ENCODE data around the gene WLS. TPM values are rescaled to one million over a fixed set of nuclear protein-coding genes. Genes with fewer than 3 reads are reported as not detected.

The WLS gene
- total RNA-seq, 1 donor from 2014 or later: 187 TPM

DNA sequence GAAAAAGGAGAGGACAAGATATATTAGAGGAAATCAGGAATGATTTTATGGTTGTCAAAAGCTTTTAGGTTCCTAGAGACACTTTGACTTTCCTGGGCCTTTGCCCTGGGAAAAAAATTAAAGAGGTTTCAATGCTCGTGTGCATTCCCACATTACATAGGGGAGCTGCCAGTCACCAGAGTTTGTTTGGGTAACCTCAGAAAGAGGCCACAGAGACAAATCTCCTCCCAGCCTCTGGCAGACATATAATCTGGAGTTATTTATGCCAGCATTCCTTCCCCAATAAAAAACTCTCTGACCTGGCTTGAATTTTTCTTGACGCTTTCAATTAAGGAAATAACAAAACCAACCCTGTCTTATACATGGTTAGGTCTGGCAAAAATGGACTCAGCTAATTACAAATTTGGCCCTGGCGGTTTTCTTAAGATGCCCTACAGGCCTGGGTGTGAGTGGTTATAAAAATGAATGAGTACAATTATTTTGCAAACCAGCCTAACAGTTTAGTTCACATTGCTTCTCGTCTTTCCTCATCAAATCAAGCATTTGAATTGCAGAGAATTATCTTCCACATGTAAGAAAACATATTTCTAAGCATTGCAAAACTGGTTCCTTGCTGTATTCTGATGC is 63.7 kb downstream of the WLS start:
- no peaks in the 10 kb centered on the region for H3K9me3 ChIP-seq (ENCODE audit: insufficient read depth, low read depth, low read length)
- H3K27me3 Mint-ChIP-seq (ENCODE audit: low read depth, unreplicated experiment): no peaks in the 10 kb centered on the region
- no peaks in the 10 kb centered on the region for H3K27me3 ChIP-seq (ENCODE audit: insufficient read depth, low read length)
- peaks cover 23% of the 10 kb centered on the region for H3K36me3 ChIP-seq (ENCODE audit: insufficient read depth, low read length)
- H3K36me3 Mint-ChIP-seq (ENCODE audit: low read depth, unreplicated experiment): peaks cover 17% of the 10 kb centered on the region
- peaks cover 25% of the 10 kb centered on the region for H3K4me1 ChIP-seq (ENCODE audit: insufficient read depth, low read length)
- peaks cover 5% of the 10 kb centered on the region for H3K9me3 Mint-ChIP-seq (ENCODE audit: unreplicated experiment)
- H4K20me1 ChIP-seq (ENCODE audit: insufficient read depth, low read length): peaks cover 18% of the 10 kb centered on the region
- H3K27ac ChIP-seq (ENCODE audit: low read depth, low read length): no peak overlapping the region
- peaks cover 63% of the 10 kb centered on the region for H3K79me2 ChIP-seq (ENCODE audit: insufficient read depth, low read length)
- no peak overlapping the region for H3K4me3 Mint-ChIP-seq (ENCODE audit: unreplicated experiment)
- FAIRE-seq (no peak), DNase-seq (ENCODE audit: low read depth) (peak; percentile 62)
- peaks cover 32% of the 10 kb centered on the region for H3K4me1 Mint-ChIP-seq (ENCODE audit: low read depth, unreplicated experiment)
- no peak overlapping the region for H3K4me2 ChIP-seq (ENCODE audit: low read length)
- no peak overlapping the region for H3K4me3 ChIP-seq (ENCODE audit: insufficient read depth, low read depth, low read length)
- H3K27ac Mint-ChIP-seq (ENCODE audit: unreplicated experiment): no peak overlapping the region
- TF ChIP-seq, protein P1, sequence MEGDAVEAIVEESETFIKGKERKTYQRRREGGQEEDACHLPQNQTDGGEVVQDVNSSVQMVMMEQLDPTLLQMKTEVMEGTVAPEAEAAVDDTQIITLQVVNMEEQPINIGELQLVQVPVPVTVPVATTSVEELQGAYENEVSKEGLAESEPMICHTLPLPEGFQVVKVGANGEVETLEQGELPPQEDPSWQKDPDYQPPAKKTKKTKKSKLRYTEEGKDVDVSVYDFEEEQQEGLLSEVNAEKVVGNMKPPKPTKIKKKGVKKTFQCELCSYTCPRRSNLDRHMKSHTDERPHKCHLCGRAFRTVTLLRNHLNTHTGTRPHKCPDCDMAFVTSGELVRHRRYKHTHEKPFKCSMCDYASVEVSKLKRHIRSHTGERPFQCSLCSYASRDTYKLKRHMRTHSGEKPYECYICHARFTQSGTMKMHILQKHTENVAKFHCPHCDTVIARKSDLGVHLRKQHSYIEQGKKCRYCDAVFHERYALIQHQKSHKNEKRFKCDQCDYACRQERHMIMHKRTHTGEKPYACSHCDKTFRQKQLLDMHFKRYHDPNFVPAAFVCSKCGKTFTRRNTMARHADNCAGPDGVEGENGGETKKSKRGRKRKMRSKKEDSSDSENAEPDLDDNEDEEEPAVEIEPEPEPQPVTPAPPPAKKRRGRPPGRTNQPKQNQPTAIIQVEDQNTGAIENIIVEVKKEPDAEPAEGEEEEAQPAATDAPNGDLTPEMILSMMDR (IDR thresholded peaks at IDR 0.05; ENCODE audit: insufficient read depth, low read depth, low read length): no peak
- TF ChIP-seq EZH2 (IDR thresholded peaks at IDR 0.05; ENCODE audit: insufficient read depth, low read length): no peak
- no peak overlapping the region for H3K9ac ChIP-seq (ENCODE audit: low read length)
- H2AFZ ChIP-seq (ENCODE audit: low read depth, low read length): no peak overlapping the region

DNA sequence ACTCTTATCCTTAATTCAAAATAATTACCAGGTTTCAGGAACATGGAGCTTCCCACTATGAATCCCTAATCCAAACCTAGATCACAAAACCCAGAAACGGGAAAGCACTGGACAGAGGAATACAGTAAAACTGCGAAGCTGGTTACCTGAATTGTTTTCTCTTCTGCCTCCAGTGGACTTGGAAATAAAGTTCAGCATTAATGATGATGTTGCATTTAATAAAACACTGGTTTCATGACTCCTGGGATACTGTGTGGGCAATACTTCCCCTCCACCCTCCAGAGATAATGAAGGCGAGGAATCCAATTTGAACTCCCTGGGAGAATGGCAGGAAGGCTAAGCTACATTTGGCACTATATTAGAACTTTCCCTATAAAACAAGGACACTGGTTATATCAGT is 65.1 kb downstream of the WLS start:
- no peak overlapping the region for H2AFZ ChIP-seq (ENCODE audit: low read depth, low read length)
- H3K27ac ChIP-seq (ENCODE audit: low read depth, low read length): no peak overlapping the region
- no peak overlapping the region for H3K4me2 ChIP-seq (ENCODE audit: low read length)
- FAIRE-seq: no peak
- peaks cover 19% of the 10 kb centered on the region for H3K4me1 Mint-ChIP-seq (ENCODE audit: low read depth, unreplicated experiment)
- peaks cover 23% of the 10 kb centered on the region for H4K20me1 ChIP-seq (ENCODE audit: insufficient read depth, low read length)
- peaks cover 5% of the 10 kb centered on the region for H3K9me3 Mint-ChIP-seq (ENCODE audit: unreplicated experiment)
- peaks cover 20% of the 10 kb centered on the region for H3K36me3 Mint-ChIP-seq (ENCODE audit: low read depth, unreplicated experiment)
- no peak overlapping the region for H3K27ac Mint-ChIP-seq (ENCODE audit: unreplicated experiment)
- no peak overlapping the region for H3K4me3 ChIP-seq (ENCODE audit: insufficient read depth, low read depth, low read length)
- no peaks in the 10 kb centered on the region for H3K9me3 ChIP-seq (ENCODE audit: insufficient read depth, low read depth, low read length)
- H3K79me2 ChIP-seq (ENCODE audit: insufficient read depth, low read length): peaks cover 63% of the 10 kb centered on the region
- DNase-seq (ENCODE audit: low read depth): no peak
- TF ChIP-seq EZH2 (IDR thresholded peaks at IDR 0.05; ENCODE audit: insufficient read depth, low read length): no peak
- TF ChIP-seq, protein P1 (IDR thresholded peaks at IDR 0.05; ENCODE audit: insufficient read depth, low read depth, low read length): no peak
- H3K27me3 Mint-ChIP-seq (ENCODE audit: low read depth, unreplicated experiment): no peaks in the 10 kb centered on the region
- no peak overlapping the region for H3K9ac ChIP-seq (ENCODE audit: low read length)
- H3K4me1 ChIP-seq (ENCODE audit: insufficient read depth, low read length): peaks cover 14% of the 10 kb centered on the region
- no peak overlapping the region for H3K4me3 Mint-ChIP-seq (ENCODE audit: unreplicated experiment)
- H3K36me3 ChIP-seq (ENCODE audit: insufficient read depth, low read length): peaks cover 25% of the 10 kb centered on the region
- no peaks in the 10 kb centered on the region for H3K27me3 ChIP-seq (ENCODE audit: insufficient read depth, low read length)

DNA sequence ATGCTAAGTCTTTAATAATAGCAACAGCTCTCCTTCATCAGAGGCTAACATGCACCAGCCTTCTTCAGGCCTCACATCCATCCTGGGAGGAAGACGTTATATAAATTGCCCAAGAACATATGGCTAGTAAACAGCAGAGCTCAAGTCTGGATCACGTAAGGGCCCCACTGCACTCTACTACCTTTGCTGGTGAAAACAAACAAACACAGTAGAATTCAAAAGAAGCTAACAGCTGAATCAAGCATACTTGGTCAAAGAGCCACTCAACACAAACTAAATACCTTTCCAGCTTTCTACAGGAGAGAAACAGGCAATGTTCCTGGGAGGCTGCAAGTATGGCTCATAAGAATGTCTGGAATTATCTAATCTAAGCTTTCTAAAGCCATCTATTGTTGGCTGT is 66.0 kb downstream of the WLS start:
- Mint-ChIP-seq H3K27me3 (ENCODE audit: low read depth, unreplicated experiment) (no peaks in the 10 kb centered on the region), H3K36me3 (ENCODE audit: low read depth, unreplicated experiment) (peaks cover 24% of the 10 kb centered on the region)

More for the DNA sequence above, 66.0 kb downstream of the WLS start:
- no peak for FAIRE-seq
- no peak overlapping the region for H3K4me3 ChIP-seq (ENCODE audit: insufficient read depth, low read depth, low read length)
- H3K27me3 ChIP-seq (ENCODE audit: insufficient read depth, low read length): no peaks in the 10 kb centered on the region
- H4K20me1 ChIP-seq (ENCODE audit: insufficient read depth, low read length): peaks cover 23% of the 10 kb centered on the region
- H3K4me1 ChIP-seq (ENCODE audit: insufficient read depth, low read length): peaks cover 14% of the 10 kb centered on the region
- H3K27ac ChIP-seq (ENCODE audit: low read depth, low read length): no peak overlapping the region
- H3K9me3 ChIP-seq (ENCODE audit: insufficient read depth, low read depth, low read length): no peaks in the 10 kb centered on the region
- Mint-ChIP-seq H3K9me3 (ENCODE audit: unreplicated experiment) (peaks cover 4% of the 10 kb centered on the region), H3K4me1 (ENCODE audit: low read depth, unreplicated experiment) (peaks cover 19% of the 10 kb centered on the region), H3K27ac (ENCODE audit: unreplicated experiment) (no peak overlapping the region), H3K4me3 (ENCODE audit: unreplicated experiment) (no peak overlapping the region)
- peak; percentile 41 for DNase-seq (ENCODE audit: low read depth)
- H3K36me3 ChIP-seq (ENCODE audit: insufficient read depth, low read length): peaks cover 25% of the 10 kb centered on the region
- TF ChIP-seq, protein P1 (IDR thresholded peaks at IDR 0.05; ENCODE audit: insufficient read depth, low read depth, low read length): no peak
- no peak for TF ChIP-seq EZH2 (IDR thresholded peaks at IDR 0.05; ENCODE audit: insufficient read depth, low read length)
- no peak overlapping the region for H3K4me2 ChIP-seq (ENCODE audit: low read length)
- H3K79me2 ChIP-seq (ENCODE audit: insufficient read depth, low read length): peaks cover 65% of the 10 kb centered on the region
- no peak overlapping the region for H3K9ac ChIP-seq (ENCODE audit: low read length)
- H2AFZ ChIP-seq (ENCODE audit: low read depth, low read length): no peak overlapping the region
